A673 (cell line): ENCODE measurements around the gene IRF2BP2. TPM values are rescaled to one million over a fixed set of nuclear protein-coding genes. Genes with fewer than 3 reads are reported as not detected.

ENCODE experiments used
- BruUV-seq: library from RNA; stranded (reverse); fragments of 400-500 nt; replicated peaks from 2 replicates; lab custom pipeline; 2021; lab: Mats Ljungman, UMichigan
- CTCF ChIA-PET: fragments of 300-600 bp; sonication (Branson Sonifier 250); formaldehyde crosslinking; loops from one replicate; lab custom pipeline; 2022; ENCODE audit warnings: antibody characterized with exemption; lab: Charles Lee
- POLR2A ChIA-PET: fragments of 300-600 bp; sonication (Branson Sonifier 250); formaldehyde crosslinking; loops from one replicate; lab custom pipeline; 2022; ENCODE audit warnings: antibody characterized with exemption; ENCODE audit not compliant: low non-redundant PET; lab: Charles Lee
- DNase-seq: peaks from one replicate; pipeline ENCODE4 v3.0.0-alpha.2; 2015; ENCODE audit warnings: low spot score
- H3K27ac ChIP-seq: fragments of 200-600 bp; sonication (generic); 2 replicates; pipeline ENCODE4 v1.5.1; 2016; ENCODE audit warnings: mixed run types, low read depth, mild to moderate bottlenecking, mixed read lengths, antibody characterized with exemption, low read length; ENCODE audit not compliant: poor library complexity, severe bottlenecking
- H3K27me3 ChIP-seq: fragments of 200-600 bp; sonication (generic); replicated peaks from 2 replicates; pipeline ENCODE4 v1.6.1; 2017; ENCODE audit warnings: mixed run types, low read depth, mild to moderate bottlenecking, mixed read lengths, antibody characterized with exemption, low read length; ENCODE audit not compliant: insufficient read depth, poor library complexity
- H3K36me3 ChIP-seq: fragments of 200-600 bp; sonication (generic); 2 replicates; pipeline ENCODE4 v1.6.1; 2016; ENCODE audit warnings: mixed run types, mild to moderate bottlenecking, mixed read lengths, antibody characterized with exemption, low read length; ENCODE audit not compliant: insufficient read depth, poor library complexity, severe bottlenecking
- H3K4me1 ChIP-seq: fragments of 200-600 bp; sonication (generic); 2 replicates; pipeline ENCODE4 v1.6.1; 2017; ENCODE audit warnings: mixed run types, mild to moderate bottlenecking, mixed read lengths, antibody characterized with exemption, low read length; ENCODE audit not compliant: insufficient read depth, poor library complexity, severe bottlenecking
- H3K4me3 ChIP-seq: fragments of 200-600 bp; sonication (generic); 2 replicates; pipeline ENCODE4 v1.5.1; 2016; ENCODE audit warnings: low read depth, mixed run types, mild to moderate bottlenecking, mixed read lengths, low read length; ENCODE audit not compliant: poor library complexity, severe bottlenecking
- H3K9me3 ChIP-seq: fragments of 200-600 bp; sonication (generic); 2 replicates; pipeline ENCODE4 v1.6.1; 2016; ENCODE audit warnings: mixed run types, low read depth, mild to moderate bottlenecking, mixed read lengths, antibody characterized with exemption, low read length; ENCODE audit not compliant: poor library complexity, severe bottlenecking
- EZH2 ChIP-seq: fragments of 200-600 bp; sonication (generic); IDR thresholded peaks from 2 replicates; pipeline ENCODE4 v1.6.1; 2017; ENCODE audit warnings: borderline replicate concordance, low read depth, mild to moderate bottlenecking, mixed read lengths, antibody characterized with exemption, low read length; ENCODE audit not compliant: poor library complexity, severe bottlenecking
- intact Hi-C: fragments of 100-400 bp; cut with micrococcal nuclease; formaldehyde crosslinking; loops from one replicate; pipeline ENCODE4 v1.10.0; 2022; ENCODE audit not compliant: unreplicated experiment
- total RNA-seq: library from RNA; stranded (reverse); gene quantifications from 2 replicates; pipeline ENCODE4 v1.2.3, GENCODE V29; 2021
- TF ChIP-seq, protein P1 (sequence below): fragments of 300-800, 200-600 bp; sonication (generic); conservative IDR thresholded peaks from 2 replicates; pipeline ENCODE4 v1.5.1; 2017; ENCODE audit warnings: low read depth, mild to moderate bottlenecking, antibody characterized with exemption, low read length, moderate library complexity, mixed read lengths

IRF2BP2 gene
- total RNA-seq, 1 experiment from 2014 or later = 43.8 TPM

DNA sequence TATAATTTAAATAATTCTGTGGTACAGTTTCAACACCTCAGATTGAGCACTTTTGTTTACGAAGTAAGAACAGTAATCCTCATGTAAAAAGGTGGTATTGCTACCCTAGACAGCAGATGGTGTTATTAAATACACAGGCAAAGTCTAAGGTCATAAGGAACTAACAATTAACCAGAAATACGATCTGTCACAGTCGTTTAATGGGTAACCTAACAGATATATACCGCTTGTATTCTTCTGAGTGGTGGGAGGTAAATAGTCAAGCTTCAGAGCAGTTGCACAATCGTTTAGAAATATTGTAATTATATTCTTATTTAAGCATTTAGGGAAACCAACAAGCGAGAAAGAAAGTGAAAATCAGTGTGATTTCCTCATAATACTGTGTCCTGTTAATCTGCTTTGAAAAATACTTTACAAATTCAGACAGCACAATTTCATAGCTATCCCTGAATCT lies 9.8 kb upstream of the IRF2BP2 start:
- intact Hi-C loops = no loop called here
- no TSS peak for BruUV-seq
- CTCF ChIA-PET = no interaction called here

DNA sequence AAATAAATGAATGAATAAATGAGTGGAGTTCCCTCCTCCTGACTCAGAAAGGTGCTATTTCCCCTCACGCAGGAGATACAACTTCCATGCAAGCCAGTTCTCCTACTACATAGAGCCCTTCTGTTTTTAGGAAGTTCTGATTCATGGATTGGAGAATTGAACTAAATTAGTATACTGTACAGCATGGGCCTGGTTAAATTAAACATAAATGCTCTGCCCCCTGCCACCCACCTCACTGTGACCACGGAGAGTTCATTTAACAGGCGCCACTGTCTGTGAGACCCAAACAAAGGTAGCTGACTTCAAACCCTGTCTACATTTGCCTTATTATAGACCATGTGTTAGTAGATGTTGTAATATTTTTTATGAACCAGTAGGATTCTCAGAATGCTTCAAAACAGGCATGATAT lies 9.1 kb upstream of the IRF2BP2 start:
- Histone ChIP-seq H3K9me3 (no peaks in the 10 kb centered on the region), H3K4me3 (no peak overlapping the region), H3K27ac (no peak overlapping the region), H3K4me1 (peaks cover 12% of the 10 kb centered on the region), H3K27me3 (no peaks in the 10 kb centered on the region), H3K36me3 (no peaks in the 10 kb centered on the region)
- ChIA-PET CTCF (no interaction called here), POLR2A (interaction anchor here (0.9 kb wide), 1 partner anchor 105 kb away, joined by 5 read pairs; no protein-coding TSS in a partner anchor)
- intact Hi-C loops = no loop called here
- BruUV-seq = no TSS peak
- DNase-seq = no peak
- no peak for TF ChIP-seq EZH2
- TF ChIP-seq, protein P1, sequence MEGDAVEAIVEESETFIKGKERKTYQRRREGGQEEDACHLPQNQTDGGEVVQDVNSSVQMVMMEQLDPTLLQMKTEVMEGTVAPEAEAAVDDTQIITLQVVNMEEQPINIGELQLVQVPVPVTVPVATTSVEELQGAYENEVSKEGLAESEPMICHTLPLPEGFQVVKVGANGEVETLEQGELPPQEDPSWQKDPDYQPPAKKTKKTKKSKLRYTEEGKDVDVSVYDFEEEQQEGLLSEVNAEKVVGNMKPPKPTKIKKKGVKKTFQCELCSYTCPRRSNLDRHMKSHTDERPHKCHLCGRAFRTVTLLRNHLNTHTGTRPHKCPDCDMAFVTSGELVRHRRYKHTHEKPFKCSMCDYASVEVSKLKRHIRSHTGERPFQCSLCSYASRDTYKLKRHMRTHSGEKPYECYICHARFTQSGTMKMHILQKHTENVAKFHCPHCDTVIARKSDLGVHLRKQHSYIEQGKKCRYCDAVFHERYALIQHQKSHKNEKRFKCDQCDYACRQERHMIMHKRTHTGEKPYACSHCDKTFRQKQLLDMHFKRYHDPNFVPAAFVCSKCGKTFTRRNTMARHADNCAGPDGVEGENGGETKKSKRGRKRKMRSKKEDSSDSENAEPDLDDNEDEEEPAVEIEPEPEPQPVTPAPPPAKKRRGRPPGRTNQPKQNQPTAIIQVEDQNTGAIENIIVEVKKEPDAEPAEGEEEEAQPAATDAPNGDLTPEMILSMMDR = no peak

More for the DNA sequence above, 9.8 kb upstream of the IRF2BP2 start:
- H3K4me3 ChIP-seq = no peak overlapping the region
- DNase-seq = no peak
- no peaks in the 10 kb centered on the region for H3K36me3 ChIP-seq
- peaks cover 8% of the 10 kb centered on the region for H3K4me1 ChIP-seq
- POLR2A ChIA-PET = interaction anchor here (0.6 to 0.9 kb wide), 2 partner anchors 9 to 104 kb away, joined by 5 to 6 read pairs; no protein-coding TSS in a partner anchor
- TF ChIP-seq, protein P1 = no peak
- no peak for TF ChIP-seq EZH2
- no peaks in the 10 kb centered on the region for H3K27me3 ChIP-seq
- no peak overlapping the region for H3K27ac ChIP-seq
- H3K9me3 ChIP-seq = no peaks in the 10 kb centered on the region

DNA sequence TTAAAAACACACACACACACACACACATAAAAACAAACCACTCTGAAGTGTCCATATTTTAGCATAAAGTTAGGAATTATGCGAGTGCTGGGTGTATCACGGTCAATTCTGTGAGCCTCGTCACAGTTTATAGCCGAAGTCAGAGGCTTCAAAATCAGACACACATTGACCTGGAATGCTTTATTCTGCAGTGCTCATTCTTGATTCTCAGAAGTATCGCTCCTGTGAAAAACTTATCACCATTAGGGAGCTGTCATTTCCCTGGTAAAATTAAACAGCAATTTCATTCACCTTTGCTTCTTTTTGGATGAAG lies 8.7 kb upstream of the IRF2BP2 start:
- H3K9me3 ChIP-seq = no peaks in the 10 kb centered on the region
- no peak overlapping the region for H3K27ac ChIP-seq
- ChIA-PET POLR2A (no interaction called here), CTCF (no interaction called here)
- H3K36me3 ChIP-seq = no peaks in the 10 kb centered on the region
- DNase-seq = no peak
- intact Hi-C loops = no loop called here
- H3K27me3 ChIP-seq = no peaks in the 10 kb centered on the region
- no peak for TF ChIP-seq EZH2
- TF ChIP-seq, protein P1 = no peak
- peaks cover 16% of the 10 kb centered on the region for H3K4me1 ChIP-seq
- no peak overlapping the region for H3K4me3 ChIP-seq
- no TSS peak for BruUV-seq
